Loucy (cell line): ENCODE results near the gene ACP7.

Experiments
- H2AFZ ChIP-seq: fragments of 200-600 bp; sonication (generic); 2 replicates; pipeline ENCODE4 v1.6.0; 2016; ENCODE audit warnings: antibody characterized with exemption, mild to moderate bottlenecking, low read length, moderate library complexity
- H3F3A ChIP-seq: fragments of 200-600 bp; 2 replicates; pipeline ENCODE4 v1.6.0; 2016; ENCODE audit warnings: antibody characterized with exemption, low read depth, mild to moderate bottlenecking
- H3K27me3 ChIP-seq: fragments of 200-600 bp; sonication (generic); 2 replicates; pipeline ENCODE4 v1.6.1; 2014; ENCODE audit warnings: low read length, mild to moderate bottlenecking; ENCODE audit not compliant: insufficient read depth, poor library complexity, severe bottlenecking
- H3K36me3 ChIP-seq: fragments of 200-600 bp; sonication (generic); 2 replicates; pipeline ENCODE4 v1.6.1; 2016; ENCODE audit warnings: low read length; ENCODE audit not compliant: insufficient read depth
- H3K4me1 ChIP-seq: fragments of 200-600 bp; sonication (generic); 2 replicates; pipeline ENCODE4 v1.5.1; 2014; ENCODE audit warnings: low read length, mild to moderate bottlenecking; ENCODE audit not compliant: insufficient read depth, poor library complexity, severe bottlenecking
- H3K4me2 ChIP-seq: fragments of 200-600 bp; sonication (generic); 2 replicates; pipeline ENCODE4 v1.6.0; 2014; ENCODE audit warnings: antibody characterized with exemption, low read length, low read depth, mild to moderate bottlenecking; ENCODE audit not compliant: poor library complexity, severe bottlenecking
- H3K4me3 ChIP-seq: fragments of 200-600 bp; sonication (generic); 2 replicates; pipeline ENCODE4 v1.5.1; 2014; ENCODE audit warnings: low read length, mild to moderate bottlenecking, mixed read lengths; ENCODE audit not compliant: poor library complexity, severe bottlenecking
- H3K79me2 ChIP-seq: fragments of 200-600 bp; sonication (generic); 2 replicates; pipeline ENCODE4 v1.6.1; 2014; ENCODE audit warnings: low read length; ENCODE audit not compliant: insufficient read depth
- H3K9ac ChIP-seq: fragments of 200-600 bp; sonication (generic); 2 replicates; pipeline ENCODE4 v1.6.0; 2014; ENCODE audit warnings: mild to moderate bottlenecking, low read depth, low read length, moderate library complexity; ENCODE audit not compliant: poor library complexity, severe bottlenecking
- H3K9me2 ChIP-seq: fragments of 200-600 bp; sonication (generic); replicated peaks from 2 replicates; pipeline ENCODE4 v1.6.1; 2016; ENCODE audit warnings: low read depth, low read length, mixed read lengths
- H3K9me3 ChIP-seq: fragments of 200-600 bp; sonication (generic); 2 replicates; pipeline ENCODE4 v1.6.1; 2014; ENCODE audit warnings: mild to moderate bottlenecking, antibody characterized with exemption, low read length, low read depth; ENCODE audit not compliant: insufficient read depth
- H4K20me1 ChIP-seq: fragments of 200-600 bp; sonication (generic); 2 replicates; pipeline ENCODE4 v1.6.0; 2014; ENCODE audit warnings: antibody characterized with exemption, low read length, mild to moderate bottlenecking; ENCODE audit not compliant: insufficient read depth, poor library complexity, severe bottlenecking
- EZH2phosphoT487 ChIP-seq: fragments of 200-600 bp; IDR thresholded peaks from 2 replicates; pipeline ENCODE4 v1.6.1; 2018; ENCODE audit warnings: antibody characterized with exemption, mild to moderate bottlenecking, moderate library complexity, borderline replicate concordance
- TF ChIP-seq, protein P1 (sequence below): fragments of 200-600 bp; sonication (generic); conservative IDR thresholded peaks from 2 replicates; pipeline ENCODE4 v1.5.1; 2014; ENCODE audit warnings: mild to moderate bottlenecking, antibody characterized with exemption, low read length

Gene ACP7

DNA sequence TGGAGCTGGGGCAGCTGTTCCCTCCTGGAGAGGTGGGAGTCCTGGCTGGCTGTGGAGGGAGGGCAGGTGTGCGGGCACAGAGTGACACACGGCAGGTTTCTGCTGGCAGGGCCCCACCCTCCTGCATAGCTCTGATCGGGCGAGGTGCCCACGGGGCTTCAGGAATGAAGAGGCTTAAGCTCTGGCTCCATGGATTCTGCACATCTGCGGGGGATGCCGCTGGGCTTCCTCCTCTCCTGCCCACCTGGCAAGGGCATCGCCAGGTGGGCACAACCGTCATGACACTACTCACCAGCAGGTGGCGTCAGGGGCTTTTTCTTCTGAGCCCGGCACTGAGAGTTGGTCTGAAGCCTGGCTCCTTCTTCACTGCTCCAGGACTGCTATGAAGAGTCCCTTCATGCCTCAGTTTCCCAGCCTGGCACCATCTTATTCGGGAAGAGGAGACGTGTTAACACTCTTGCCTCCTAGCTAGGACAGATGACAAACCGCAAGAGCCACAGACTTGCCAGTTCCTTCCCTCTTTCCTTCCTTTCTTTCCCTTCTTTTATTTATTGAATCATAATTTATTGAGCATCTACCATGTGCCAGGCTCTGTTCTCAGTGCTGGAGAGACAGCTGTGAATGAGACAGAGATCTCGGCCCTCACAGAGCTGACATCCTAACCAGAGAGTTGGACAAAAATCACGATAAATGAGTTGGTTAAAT is 26.2 kb downstream of the ACP7 start:
- no peak for TF ChIP-seq EZH2phosphoT487
- TF ChIP-seq, protein P1, sequence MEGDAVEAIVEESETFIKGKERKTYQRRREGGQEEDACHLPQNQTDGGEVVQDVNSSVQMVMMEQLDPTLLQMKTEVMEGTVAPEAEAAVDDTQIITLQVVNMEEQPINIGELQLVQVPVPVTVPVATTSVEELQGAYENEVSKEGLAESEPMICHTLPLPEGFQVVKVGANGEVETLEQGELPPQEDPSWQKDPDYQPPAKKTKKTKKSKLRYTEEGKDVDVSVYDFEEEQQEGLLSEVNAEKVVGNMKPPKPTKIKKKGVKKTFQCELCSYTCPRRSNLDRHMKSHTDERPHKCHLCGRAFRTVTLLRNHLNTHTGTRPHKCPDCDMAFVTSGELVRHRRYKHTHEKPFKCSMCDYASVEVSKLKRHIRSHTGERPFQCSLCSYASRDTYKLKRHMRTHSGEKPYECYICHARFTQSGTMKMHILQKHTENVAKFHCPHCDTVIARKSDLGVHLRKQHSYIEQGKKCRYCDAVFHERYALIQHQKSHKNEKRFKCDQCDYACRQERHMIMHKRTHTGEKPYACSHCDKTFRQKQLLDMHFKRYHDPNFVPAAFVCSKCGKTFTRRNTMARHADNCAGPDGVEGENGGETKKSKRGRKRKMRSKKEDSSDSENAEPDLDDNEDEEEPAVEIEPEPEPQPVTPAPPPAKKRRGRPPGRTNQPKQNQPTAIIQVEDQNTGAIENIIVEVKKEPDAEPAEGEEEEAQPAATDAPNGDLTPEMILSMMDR, result peak; percentile 78
- H3K9ac ChIP-seq, result no peak overlapping the region
- H3K36me3 ChIP-seq, result no peaks in the 10 kb centered on the region
- H3K9me2 ChIP-seq, result no peaks in the 10 kb centered on the region
- H2AFZ ChIP-seq, result 0 out of 2 replicates have a peak overlapping the region, but pooled peaks have one; percentile 18
- no peak overlapping the region for H3K4me3 ChIP-seq
- H3K4me1 ChIP-seq, result no peaks in the 10 kb centered on the region
- no peaks in the 10 kb centered on the region for H3F3A ChIP-seq
- H3K79me2 ChIP-seq, result no peaks in the 10 kb centered on the region
- no peaks in the 10 kb centered on the region for H3K9me3 ChIP-seq
- H4K20me1 ChIP-seq, result no peaks in the 10 kb centered on the region
- no peak overlapping the region for H3K4me2 ChIP-seq
- no peaks in the 10 kb centered on the region for H3K27me3 ChIP-seq

DNA sequence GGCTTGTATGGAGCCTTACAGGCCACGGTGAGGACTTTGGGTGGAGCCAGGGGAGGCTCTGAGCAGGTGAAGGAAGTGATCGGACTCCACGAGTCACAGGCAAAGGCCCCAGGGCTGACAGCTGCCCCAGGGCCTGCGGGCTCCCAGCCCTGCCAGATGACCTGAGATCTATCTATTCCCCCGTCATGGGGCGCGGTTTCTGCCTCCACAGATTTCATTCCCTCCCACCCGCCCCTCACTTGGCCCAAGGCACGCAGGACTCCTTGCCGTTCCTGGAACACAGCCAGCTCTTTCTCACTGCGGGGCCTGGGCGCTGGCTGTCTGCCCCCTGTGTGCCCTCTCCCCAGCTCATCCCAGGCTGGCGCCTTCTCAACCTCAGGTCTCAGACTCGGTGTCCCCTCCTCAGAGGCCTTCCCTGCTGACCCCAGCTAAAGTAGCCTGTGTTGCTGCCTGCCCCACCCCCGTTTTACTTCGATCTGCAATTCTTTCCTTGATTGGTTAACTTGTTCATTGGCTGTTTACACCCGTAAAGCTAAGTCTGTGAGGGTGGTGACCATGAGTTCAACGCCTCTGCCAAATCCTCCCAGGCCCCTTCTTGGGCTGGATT is 27.5 kb downstream of the ACP7 start:
- H3K4me3 ChIP-seq, result no peak overlapping the region
- H2AFZ ChIP-seq, result no peak overlapping the region
- no peaks in the 10 kb centered on the region for H3K4me1 ChIP-seq
- H3K27me3 ChIP-seq, result no peaks in the 10 kb centered on the region
- H3K4me2 ChIP-seq, result no peak overlapping the region
- no peaks in the 10 kb centered on the region for H3K36me3 ChIP-seq
- no peaks in the 10 kb centered on the region for H3K9me3 ChIP-seq
- no peaks in the 10 kb centered on the region for H3F3A ChIP-seq
- H3K79me2 ChIP-seq, result no peaks in the 10 kb centered on the region
- H4K20me1 ChIP-seq, result no peaks in the 10 kb centered on the region
- H3K9ac ChIP-seq, result no peak overlapping the region
- H3K9me2 ChIP-seq, result no peaks in the 10 kb centered on the region
- no peak for TF ChIP-seq EZH2phosphoT487
- TF ChIP-seq, protein P1, result no peak

DNA sequence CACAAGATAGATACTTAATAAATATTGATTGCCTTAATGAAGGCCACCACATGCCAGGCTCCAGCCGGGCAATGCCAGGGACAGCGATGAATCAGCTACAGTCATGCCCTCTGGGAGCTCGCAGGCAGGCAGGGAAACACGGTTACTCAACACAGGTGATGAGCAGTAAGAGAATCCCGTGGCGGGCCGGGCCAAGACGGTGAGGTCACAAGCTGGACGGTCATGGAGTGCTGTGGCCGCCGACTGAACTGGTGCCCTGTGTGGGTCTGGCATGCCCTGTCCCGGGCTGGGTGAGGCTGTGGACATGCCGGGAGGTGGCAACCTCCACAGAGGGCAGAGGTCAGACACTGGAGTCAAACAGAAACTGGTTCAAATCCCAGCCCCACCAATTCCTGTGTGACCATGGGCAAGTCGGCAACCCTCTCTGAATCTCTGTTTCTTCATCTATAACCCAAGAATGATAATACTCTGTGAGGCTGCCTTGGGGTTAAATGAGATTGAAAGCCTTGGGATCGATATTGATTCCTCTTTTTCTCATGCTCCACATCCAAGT is 28.2 kb downstream of the ACP7 start:
- Histone ChIP-seq H3K9ac (no peak overlapping the region), H3K4me2 (no peak overlapping the region), H4K20me1 (no peaks in the 10 kb centered on the region), H2AFZ (no peak overlapping the region), H3F3A (no peaks in the 10 kb centered on the region), H3K27me3 (no peaks in the 10 kb centered on the region), H3K79me2 (no peaks in the 10 kb centered on the region), H3K9me2 (no peaks in the 10 kb centered on the region), H3K36me3 (no peaks in the 10 kb centered on the region), H3K9me3 (no peaks in the 10 kb centered on the region), H3K4me1 (no peaks in the 10 kb centered on the region), H3K4me3 (no peak overlapping the region)
- TF ChIP-seq, protein P1, result no peak
- no peak for TF ChIP-seq EZH2phosphoT487
